Muscle of arm (tissue), 12 donors: ENCODE data around the gene SUSD4. TPM values are rescaled to one million over a fixed set of nuclear protein-coding genes. Genes with fewer than 3 reads are reported as not detected.

Experiments
- DNase-seq: peaks from one replicate; pipeline ENCODE4 v3.0.0-alpha.2; 2013
- polyA plus RNA-seq, 12 donors: library from polyadenylated mRNA; unstranded; fragments of 120-200 nt; gene quantifications; one replicate each; pipeline ENCODE4 v1.2.1, GENCODE V29; 2013; ENCODE audit not compliant: insufficient read length in 12 of 12

The SUSD4 gene
- polyA plus RNA-seq, 12 donors = 2.7 to 9.7 (median 4.0) TPM; not detected in 2

GRCh38 chr1:223231011-223231572 lies 132.9 kb downstream of the SUSD4 start:
- DNase-seq = no peak

- no peak for DNase-seq
Observed at GRCh38 chr1:223230161-223230881, 133.7 kb downstream of the SUSD4 start.

- no peak for DNase-seq
Observed at GRCh38 chr1:223229756-223230155, 134.2 kb downstream of the SUSD4 start.

GRCh38 chr1:223228931-223229528 lies 134.9 kb downstream of the SUSD4 start:
- no peak for DNase-seq

- no peak for DNase-seq
Observed at GRCh38 chr1:223228201-223228600, 135.8 kb downstream of the SUSD4 start.

GRCh38 chr1:223227486-223228196 lies 136.3 kb downstream of the SUSD4 start:
- no peak for DNase-seq

- DNase-seq = no peak
Observed at GRCh38 chr1:223227031-223227430, 136.9 kb downstream of the SUSD4 start.

- no peak for DNase-seq
Observed at GRCh38 chr1:223226271-223226670, 137.7 kb downstream of the SUSD4 start.

- no peak for DNase-seq
Observed at GRCh38 chr1:223225481-223225880, 138.5 kb downstream of the SUSD4 start.

- no peak for DNase-seq
Observed at GRCh38 chr1:223225061-223225460, 138.9 kb downstream of the SUSD4 start.

GRCh38 chr1:223224465-223224864 lies 139.5 kb downstream of the SUSD4 start:
- DNase-seq = no peak

GRCh38 chr1:223223091-223223995 lies 140.6 kb downstream of the SUSD4 start:
- DNase-seq = no peak

- DNase-seq = no peak
Observed at GRCh38 chr1:223222377-223222776, 141.6 kb downstream of the SUSD4 start.

GRCh38 chr1:223221686-223222085 lies 142.3 kb downstream of the SUSD4 start:
- DNase-seq = no peak

GRCh38 chr1:223219846-223220610 lies 143.9 kb downstream of the SUSD4 start:
- no peak for DNase-seq

- no peak for DNase-seq
Observed at GRCh38 chr1:223219318-223219635, 144.7 kb downstream of the SUSD4 start.

- DNase-seq = no peak
Observed at GRCh38 chr1:223217781-223218180, 146.2 kb downstream of the SUSD4 start.

GRCh38 chr1:223216531-223217205 lies 147.3 kb downstream of the SUSD4 start:
- no peak for DNase-seq

GRCh38 chr1:223216074-223216473 lies 147.9 kb downstream of the SUSD4 start:
- DNase-seq = no peak

- DNase-seq = no peak
Observed at GRCh38 chr1:223215026-223215425, 148.9 kb downstream of the SUSD4 start.
